ENCODE measurements around the gene HECW1.
"Not testable (repeated sequence)": the region's sequence is repeated elsewhere in the genome, so short reads cannot be mapped to it uniquely, and the experiment has no call there.

Gene HECW1

DNA sequence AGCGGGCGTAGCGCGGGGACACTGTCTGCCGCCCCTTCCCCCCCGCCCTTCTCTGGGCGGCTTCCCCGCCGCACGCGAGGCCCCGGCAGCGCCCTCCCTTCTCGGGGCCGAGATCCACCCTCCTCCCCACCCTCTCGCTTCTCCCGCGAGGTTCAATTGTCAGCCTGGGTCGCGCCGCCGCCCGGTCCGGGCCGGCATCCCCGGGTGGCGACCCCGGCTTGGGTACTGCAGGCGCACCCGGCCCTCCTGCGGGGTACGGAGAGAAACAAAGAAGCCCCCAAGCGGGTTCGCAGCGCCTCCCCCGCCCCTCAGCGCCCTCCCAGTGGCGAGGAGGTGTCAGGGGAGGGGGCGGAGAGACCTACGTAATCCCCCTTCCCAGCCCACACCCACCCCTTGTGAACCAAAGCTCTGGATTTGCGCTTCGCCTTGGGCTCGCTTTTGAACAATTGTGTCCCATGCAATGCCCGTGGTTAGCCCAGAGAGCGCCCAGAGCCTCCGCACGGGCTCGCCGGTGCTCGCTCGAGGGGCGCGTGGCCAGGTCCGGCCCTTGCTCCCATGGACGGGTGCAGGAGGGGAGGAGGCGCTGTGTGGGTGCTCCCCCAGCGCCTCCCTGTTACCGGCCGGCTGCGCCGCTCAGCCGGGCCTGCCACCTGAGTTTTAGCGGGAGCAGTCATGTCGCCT lies 634 bp downstream of the HECW1 start:
- DNase-seq = no peak

DNA sequence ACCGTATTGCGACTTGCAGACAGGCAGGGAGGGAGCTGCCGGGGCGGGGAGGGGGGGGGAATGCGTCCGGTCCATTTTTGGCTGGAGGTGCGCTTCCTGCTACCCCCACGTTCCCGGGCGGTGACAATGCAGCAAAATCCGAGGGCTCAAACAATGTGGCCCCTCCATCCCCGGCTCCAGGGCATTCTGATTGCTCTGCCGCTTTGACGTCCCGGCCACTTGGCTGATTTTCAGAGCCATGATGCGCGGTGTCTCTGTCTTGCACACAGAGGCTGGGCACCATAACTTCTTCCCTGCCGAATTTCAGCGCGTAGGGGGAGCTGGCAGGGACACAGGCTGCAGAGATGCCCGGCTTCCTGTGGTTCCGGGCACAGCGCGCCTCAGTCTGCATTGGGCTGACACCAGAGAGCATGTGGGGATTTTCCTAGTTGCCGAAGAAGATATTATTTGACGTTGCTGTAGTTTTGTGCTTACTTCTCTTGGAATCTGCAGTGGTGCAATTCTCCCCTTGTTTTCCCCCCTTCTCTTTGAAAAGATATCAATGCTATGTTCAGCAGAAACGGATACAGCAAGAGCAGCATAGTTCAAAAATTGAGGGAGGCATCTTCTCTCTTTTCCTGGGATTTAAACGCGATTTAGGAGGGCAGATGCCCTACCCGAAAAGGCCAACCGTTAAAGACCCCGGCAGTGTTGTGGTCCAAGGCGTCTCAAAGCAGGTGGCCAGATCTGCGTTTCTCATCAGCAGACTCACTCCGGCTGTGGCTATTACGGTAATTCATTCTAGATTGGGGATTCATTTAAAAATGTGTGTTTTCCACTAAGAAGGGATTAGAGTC lies 1.4 kb downstream of the HECW1 start:
- DNase-seq = no peak

- DNase-seq = no peak
Measured at GRCh38 chr7:43114458-43114780, 2.0 kb downstream of the HECW1 start.

GRCh38 chr7:43116451-43116850 lies 4.0 kb downstream of the HECW1 start:
- no peak for DNase-seq

DNA sequence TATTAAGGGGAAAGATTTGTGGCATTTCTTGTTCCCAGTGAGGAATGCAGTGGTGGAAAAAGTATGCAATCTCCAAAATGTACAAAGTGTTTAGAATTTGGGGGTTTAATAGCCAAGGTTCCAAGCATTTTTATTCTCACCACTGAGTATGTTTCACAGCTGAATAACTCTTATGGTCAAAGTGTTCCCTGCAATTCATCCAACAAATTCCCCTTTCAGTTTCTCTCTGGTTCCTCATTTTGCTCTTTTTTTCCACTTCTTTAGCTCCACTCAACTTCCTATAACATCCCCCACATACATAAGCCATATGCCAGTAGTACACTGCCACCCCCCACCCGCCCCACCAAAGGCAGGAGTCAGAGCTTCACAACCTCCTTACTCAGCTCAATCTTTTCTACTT lies 4.6 kb downstream of the HECW1 start:
- DNase-seq = no peak

DNA sequence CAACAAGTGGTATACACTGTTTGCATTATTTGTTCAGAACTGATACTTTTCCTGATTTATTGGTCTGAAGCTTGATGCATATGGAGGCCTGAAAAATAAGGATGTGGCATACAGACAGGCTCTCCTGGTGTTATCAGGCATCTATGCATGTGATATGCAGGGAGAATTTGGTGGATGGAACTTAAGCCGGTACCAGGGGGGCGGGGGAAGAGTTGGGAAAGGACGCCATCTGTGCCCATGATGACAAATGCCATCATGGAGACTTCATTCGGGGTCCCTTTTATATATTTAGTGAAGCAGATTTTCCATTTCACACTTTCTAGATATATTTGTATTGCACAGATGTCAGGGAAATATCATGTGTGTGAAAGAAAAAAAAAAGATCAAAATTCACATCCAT lies 5.4 kb downstream of the HECW1 start:
- no peak for DNase-seq

GRCh38 chr7:43118313-43118712 lies 5.9 kb downstream of the HECW1 start:
- DNase-seq = no peak

DNA sequence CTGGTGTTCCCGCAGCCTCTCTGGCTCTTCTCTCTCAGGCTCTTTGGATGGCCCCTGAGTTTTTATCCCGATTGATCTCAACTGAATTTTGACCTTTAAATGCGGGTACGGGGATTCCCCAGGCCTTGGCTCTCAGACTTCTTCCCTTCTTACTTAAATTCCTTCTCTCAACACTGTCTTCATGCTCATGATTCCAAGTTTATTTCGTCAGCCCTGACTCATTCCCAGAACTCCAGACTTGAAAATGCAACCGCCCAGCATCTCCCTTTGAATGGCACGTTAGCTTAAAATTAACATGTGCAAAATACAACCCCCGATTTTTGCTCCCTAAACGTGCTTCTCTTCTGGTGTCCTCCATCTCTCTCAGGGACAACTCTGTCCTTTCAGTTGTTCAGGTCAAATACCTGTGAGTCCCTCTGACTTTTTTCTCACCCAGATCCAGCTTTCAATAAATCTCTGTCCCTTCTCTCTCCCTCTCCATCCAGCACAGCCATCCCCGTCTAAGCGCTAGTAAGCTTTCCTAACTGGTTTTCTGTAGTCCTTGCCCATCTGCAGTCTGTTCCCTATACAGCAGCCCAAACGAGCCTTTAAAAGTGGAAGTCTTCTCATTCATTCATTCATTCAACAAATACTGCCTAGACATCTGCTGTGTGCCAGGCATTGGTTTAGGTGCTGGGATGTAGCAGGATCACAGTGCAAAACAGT lies 7.1 kb downstream of the HECW1 start:
- DNase-seq = no peak

- no peak for DNase-seq
Measured at GRCh38 chr7:43121973-43122372, 9.5 kb downstream of the HECW1 start.

DNA sequence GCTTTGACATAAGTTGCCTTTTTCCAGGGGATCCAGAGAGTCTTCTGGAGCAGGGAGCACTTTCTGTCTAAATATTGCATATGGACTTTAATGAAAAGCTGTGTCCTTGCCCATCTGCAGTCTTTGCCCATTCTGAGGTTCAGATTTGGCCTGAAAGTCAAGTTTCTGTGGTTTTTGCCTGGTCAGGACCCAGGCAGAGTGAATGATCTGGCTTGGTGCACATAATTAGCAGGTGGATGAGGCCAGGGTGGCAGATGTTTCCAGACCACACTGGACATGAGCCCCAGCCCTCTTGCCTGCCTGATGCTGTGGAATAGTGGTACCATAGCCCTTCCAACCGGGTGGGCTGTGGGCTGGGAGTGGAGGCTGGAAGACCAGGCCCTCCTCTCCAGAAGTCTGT lies 11.0 kb downstream of the HECW1 start:
- no peak for DNase-seq

GRCh38 chr7:43124388-43124787 lies 11.9 kb downstream of the HECW1 start:
- no peak for DNase-seq

- no peak for DNase-seq
Measured at GRCh38 chr7:43130347-43130746, 17.9 kb downstream of the HECW1 start.

DNA sequence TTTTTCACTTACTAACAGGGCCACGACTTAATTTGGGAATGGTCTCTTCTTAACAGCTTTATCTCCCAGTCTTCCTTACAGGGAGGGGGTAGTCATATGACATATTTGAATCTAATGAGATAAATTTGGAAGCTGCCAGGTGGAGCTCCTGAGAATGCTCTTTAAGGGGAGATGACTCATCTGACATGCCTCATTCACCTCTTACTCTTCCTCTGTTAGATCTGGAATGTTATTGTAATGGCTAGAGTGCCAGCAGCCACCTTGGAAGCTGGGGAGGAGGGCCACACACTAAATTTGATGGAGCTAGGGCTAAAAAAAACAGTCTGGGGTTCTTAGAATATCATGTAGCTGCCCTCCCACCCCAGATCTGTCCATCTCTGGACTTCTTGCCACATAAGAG lies 22.7 kb downstream of the HECW1 start:
- DNase-seq = no peak

DNA sequence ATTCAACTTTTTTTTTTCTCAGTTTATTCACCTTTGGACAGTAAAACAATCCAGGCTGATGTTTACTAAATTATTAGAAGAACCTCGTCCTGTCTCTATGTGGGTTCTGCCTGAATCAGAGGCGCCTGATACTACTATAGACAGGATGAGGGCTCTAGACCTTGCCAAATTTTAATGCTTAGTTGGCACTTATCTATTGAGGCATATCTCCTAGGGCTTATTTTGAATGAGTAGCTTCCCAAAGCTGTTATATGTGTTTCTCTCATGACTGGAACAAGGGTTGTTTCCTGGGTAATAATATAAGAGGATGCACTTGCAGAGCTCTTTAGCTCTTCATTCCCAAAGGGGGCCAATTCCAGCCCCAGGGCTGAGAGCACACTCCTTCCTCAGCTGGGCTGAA lies 23.6 kb downstream of the HECW1 start:
- no peak for DNase-seq

DNA sequence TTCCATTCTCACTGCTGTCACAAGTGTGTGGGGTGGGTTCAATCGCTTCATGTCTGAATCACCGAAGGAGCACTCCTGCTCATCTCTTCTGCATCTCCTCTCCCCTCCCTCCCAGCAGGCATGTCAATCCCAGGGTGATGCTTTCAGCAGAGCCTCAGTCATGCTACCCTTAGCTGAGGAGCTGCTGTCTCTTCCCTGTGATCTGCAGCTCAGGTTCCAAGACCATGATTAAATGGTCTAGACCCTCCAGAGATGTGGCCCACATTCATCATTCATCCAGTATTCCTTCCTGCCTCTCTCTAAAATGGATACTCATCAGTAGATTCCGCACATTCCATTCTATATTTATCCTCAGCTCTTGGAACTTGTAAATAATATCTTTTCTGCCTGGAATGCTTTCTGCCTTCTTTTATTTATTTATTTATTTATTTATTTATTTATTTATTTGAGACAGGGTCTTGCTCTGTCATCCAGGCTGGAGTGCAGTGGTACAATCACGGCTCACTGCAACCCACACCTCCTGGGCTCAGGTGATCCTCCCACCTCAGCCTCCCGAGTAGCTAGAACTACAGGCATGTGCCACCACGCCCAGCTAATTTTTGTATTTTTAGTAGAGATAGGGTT lies 24.8 kb downstream of the HECW1 start:
- DNase-seq = not testable (repeated sequence)

DNA sequence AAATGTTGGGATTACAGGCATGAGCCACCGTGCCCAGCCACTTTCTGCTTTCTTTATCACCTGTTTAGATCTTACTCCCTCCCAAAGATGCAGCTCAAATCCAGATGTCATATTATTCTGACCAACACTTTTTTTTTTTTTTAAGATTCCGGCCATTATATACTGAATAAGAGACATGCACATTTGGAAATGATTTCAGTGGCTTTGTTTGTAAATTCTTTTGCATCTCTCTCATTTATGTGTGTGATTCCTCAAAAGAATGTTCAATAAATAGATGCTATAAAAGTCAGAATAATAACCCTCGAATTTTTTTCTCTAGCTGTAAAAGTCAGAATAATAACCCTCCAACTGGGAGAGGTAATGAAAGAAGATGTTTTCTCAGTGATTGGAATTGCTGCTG lies 25.4 kb downstream of the HECW1 start:
- DNase-seq = no peak

DNA sequence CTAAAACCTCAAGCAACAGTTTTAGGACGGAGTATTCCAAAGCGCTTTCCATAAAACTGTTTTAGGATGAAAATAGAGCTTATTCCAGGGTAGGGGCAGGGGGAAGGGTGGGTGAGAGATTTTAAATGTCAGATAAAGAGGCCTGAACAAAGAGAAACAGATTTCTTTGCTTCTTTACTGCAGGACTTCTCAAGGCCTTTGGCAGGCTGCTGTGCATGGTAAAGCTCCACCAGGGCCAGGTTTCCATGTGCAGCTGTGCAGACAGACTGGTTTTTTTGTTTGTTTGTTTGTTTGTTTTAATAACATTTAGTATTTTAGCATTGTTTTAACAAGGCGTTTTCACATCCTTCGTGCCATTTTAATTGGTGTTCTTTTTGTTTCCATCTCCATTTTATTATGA lies 26.3 kb downstream of the HECW1 start:
- no peak for DNase-seq

DNA sequence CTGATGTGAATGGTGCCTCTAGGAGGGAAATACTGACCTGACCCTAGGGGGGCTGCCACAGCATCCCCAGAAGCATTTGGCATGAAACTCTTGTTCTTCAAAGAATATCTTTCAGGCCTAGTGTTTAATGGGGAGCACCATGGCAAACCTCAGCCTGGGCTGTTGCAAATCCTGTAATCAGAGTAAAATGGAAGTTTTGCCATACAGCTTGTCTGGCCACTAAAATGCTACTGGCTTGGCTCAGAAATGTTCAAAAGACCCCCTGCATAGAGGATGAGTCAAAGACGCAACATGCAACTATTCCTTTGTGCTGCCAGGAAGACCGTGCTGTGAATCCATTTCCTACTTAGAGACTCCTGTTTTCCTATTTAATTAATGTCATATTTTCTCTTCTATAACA lies 26.7 kb downstream of the HECW1 start:
- DNase-seq = no peak

DNA sequence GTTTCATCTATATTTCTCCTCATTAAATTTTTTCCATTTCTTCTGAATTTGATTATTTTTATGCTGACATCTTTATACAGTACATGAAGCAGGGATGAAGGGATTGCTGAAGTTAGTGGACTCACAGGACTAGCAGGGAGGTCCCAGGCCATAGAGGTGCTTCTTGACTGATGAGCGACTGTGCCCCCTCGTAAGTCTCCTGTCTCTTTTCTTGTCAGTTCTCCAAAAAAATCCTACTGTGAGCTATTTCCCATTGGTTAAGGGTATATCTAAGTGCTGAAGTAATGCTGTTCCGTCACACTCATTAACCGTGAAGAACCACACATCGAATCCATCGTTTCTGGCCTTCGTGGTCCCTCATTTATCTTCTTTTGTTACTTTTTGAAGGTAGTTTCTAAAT lies 27.7 kb downstream of the HECW1 start:
- DNase-seq = no peak

DNA sequence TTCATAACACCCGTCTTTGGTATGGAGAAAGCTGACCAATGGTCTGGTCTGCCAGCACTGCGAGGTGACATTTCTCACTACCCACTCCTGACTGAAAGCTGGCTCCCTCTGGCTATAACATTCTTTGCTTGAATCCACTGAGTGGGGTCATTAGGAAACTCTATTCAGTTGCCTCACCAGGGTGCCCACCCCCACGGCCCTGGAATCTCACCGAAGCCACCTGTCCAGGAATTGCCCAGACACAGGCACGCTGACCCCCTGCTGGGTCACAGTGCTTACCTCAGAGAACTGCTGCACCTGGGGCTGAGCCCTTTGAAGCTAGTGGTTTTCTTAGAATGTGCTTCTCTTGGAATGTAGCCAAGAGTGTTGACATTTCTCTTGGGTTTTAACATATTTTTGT lies 28.6 kb downstream of the HECW1 start:
- no peak for DNase-seq

GRCh38 chr7:43142703-43143102 lies 30.3 kb downstream of the HECW1 start:
- no peak for DNase-seq

DNA sequence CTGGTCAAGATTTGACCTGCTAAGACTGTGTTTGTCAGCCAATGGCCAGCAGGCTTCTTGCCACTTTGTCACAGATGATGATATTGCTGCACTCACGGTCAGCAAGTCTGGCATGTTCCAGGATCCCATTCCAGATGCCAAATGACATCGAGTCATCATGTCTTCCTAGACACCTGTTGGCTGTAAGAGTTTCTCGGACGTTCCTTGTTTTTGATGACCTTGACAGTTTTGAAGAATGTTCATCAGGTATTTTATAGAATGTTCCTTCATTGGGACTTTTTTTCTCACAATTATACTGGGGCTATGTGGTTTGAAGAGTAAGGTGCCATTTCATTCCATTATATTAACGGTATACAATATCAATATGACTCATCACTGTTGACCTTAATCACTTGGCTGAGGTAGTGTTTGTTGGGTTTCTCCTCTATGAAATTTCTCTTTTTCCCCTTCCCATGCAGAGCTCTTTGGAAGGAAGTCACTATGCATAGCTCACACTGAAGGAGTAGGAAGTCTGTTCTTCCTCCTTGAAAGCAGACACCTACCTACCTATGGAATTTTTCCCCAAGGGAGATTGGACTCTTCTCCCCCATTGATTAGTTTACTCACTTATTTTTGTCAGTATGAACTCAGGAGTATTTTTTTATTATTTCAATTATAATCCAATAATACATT lies 31.6 kb downstream of the HECW1 start:
- DNase-seq = no peak

DNA sequence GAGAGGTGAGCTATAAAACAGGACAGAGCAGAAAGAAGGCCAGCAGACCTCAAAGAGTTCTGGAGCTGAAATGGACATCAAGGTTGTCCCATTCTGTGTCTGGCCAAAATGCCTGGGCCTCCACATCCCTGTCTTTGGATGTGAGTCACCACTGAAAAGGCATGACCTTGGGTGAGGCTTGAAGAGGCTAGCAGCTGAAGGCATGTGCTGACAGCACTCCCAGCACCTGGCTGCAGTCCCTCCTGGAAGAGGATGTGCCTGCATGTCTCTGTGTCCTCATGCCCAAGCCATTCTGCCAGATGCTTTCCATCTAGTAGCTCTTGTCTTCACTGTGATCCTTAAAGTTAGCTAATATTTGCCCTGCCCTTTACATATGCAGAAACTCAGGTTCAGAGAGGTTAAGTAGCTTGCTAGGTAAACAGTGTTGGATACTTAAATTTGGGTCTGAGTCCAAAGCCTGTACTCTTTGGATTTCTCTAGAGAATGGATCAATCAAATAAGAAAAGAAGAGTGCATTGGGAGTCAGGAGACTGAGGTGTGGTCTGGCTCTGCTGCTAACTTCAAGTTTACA lies 35.8 kb downstream of the HECW1 start:
- DNase-seq = no peak

Data from CD4-positive, alpha-beta T cell treated with Interleukin-6 for 4 hours (primary cell).